ENCODE data around the gene FLII. TPM values are rescaled to one million over a fixed set of nuclear protein-coding genes. Genes with fewer than 3 reads are reported as not detected.
A peak's percentile ranks its signal among the peaks of the same experiment; 100 is the strongest.

FLII gene
- total RNA-seq, 1 experiment from 2014 or later = 298 TPM

DNA sequence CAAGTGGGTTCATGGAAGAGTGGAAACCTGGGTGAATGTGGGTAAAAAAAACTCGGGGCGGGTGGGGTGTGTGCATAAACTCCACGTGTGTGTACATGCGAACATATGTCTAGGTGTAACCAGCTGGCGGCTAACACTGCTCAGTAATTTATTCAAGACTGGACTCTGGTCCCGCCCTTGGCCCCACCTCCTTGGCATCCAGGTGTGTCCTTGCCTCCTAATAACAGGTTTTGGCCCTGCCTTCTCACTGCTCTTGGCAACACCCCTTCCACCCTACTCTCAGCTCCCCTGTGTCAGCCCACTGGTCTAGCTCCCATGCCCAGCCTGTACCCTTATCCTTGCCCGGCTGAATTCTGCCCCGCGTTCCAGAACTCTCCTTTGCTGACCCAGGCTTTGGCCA lies 8.3 kb downstream of the FLII start:
- Histone ChIP-seq H3K4ac (ENCODE audit: low read depth, low read length) (no peak overlapping the region), H3K27me3 (ENCODE audit: insufficient read depth, low read length) (no peaks in the 10 kb centered on the region), H3K23me2 (ENCODE audit: insufficient read length, low read depth, low read length, poor library complexity, severe bottlenecking) (no peaks in the 10 kb centered on the region), H3K4me1 (ENCODE audit: insufficient read depth, low read length) (peaks cover 3% of the 10 kb centered on the region; the same call in 1 of the 2 replicates), H3K4me2 (ENCODE audit: insufficient read depth, insufficient read length, low read length) (no peak overlapping the region), H3K9me3 (ENCODE audit: control insufficient read depth, low read depth, low read length) (no peaks in the 10 kb centered on the region), H2AK5ac (ENCODE audit: insufficient read length, low read length) (no peak overlapping the region), H4K8ac (replicated peaks; ENCODE audit: insufficient read length, low read depth, low read length) (no peak overlapping the region), H3K56ac (ENCODE audit: insufficient read length, low read depth, low read length) (no peak overlapping the region), H4K20me1 (ENCODE audit: control insufficient read depth, insufficient read depth, insufficient read length) (no peaks in the 10 kb centered on the region), H3K14ac (ENCODE audit: insufficient read depth, low read length) (no peak overlapping the region), H3K23ac (ENCODE audit: insufficient read length, low read depth, low read length) (no peak overlapping the region), H3K79me1 (ENCODE audit: insufficient read depth, low read depth, low read length, poor library complexity, severe bottlenecking) (no peaks in the 10 kb centered on the region), H2BK15ac (ENCODE audit: low read depth, low read length) (no peak overlapping the region), H2BK120ac (ENCODE audit: low read depth, low read length, poor library complexity, severe bottlenecking) (no peak overlapping the region), H3K79me2 (ENCODE audit: insufficient read depth, low read length) (no peaks in the 10 kb centered on the region), H4K5ac (ENCODE audit: insufficient read length, low read depth, low read length) (no peak overlapping the region), H3K9ac (ENCODE audit: extremely low read depth, insufficient read length, low read length) (no peak overlapping the region), H3T11ph (ENCODE audit: low read length) (no peak overlapping the region), H2BK20ac (ENCODE audit: low read depth, low read length, poor library complexity, severe bottlenecking) (no peak overlapping the region), H3K18ac (ENCODE audit: insufficient read length, low read depth, low read length) (no peak overlapping the region), H2BK12ac (ENCODE audit: insufficient read length, low read depth, low read length) (no peak overlapping the region), H3K27ac (ENCODE audit: insufficient read length, low read depth, low read length) (no peak overlapping the region), H4K91ac (ENCODE audit: insufficient read length, low read depth, low read length) (no peak overlapping the region), H2BK5ac (ENCODE audit: insufficient read length, low read length) (no peak overlapping the region), H2AFZ (ENCODE audit: low read length) (no peak overlapping the region)
- H3K27me3 Mint-ChIP-seq (ENCODE audit: low read depth) = no peaks in the 10 kb centered on the region; the same call in 1 of the 2 replicates
- TF ChIP-seq, protein P1, sequence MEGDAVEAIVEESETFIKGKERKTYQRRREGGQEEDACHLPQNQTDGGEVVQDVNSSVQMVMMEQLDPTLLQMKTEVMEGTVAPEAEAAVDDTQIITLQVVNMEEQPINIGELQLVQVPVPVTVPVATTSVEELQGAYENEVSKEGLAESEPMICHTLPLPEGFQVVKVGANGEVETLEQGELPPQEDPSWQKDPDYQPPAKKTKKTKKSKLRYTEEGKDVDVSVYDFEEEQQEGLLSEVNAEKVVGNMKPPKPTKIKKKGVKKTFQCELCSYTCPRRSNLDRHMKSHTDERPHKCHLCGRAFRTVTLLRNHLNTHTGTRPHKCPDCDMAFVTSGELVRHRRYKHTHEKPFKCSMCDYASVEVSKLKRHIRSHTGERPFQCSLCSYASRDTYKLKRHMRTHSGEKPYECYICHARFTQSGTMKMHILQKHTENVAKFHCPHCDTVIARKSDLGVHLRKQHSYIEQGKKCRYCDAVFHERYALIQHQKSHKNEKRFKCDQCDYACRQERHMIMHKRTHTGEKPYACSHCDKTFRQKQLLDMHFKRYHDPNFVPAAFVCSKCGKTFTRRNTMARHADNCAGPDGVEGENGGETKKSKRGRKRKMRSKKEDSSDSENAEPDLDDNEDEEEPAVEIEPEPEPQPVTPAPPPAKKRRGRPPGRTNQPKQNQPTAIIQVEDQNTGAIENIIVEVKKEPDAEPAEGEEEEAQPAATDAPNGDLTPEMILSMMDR (conservative IDR thresholded peaks at IDR 0.05) = no peak
- H3K4me1 Mint-ChIP-seq = peaks cover 15 to 26% of the 10 kb centered on the region in 2 experiments
- no peak overlapping the region; a peak in 1 of 5 replicates for H3K4me3 Mint-ChIP-seq
- H3K9me3 Mint-ChIP-seq = no peaks in the 10 kb centered on the region; a peak in 1 of 5 replicates
- WGBS (ENCODE audit: extremely low coverage, insufficient read length, low lambda C conversion rate) = no CpG with 5 or more reads among the region's 9 CpGs
- no peak for DNase-seq
- H3K36me3 Mint-ChIP-seq (ENCODE audit: insufficient read depth in 1 of 3, low read depth in 3 of 3) = peaks cover 31 to 92% (median 88%) of the 10 kb centered on the region in 3 experiments; a peak in 6 of 7 replicates
- peak overlapping the region in 1 of 3 experiments; percentile 35; a peak in 2 of 7 replicates for H3K27ac Mint-ChIP-seq
